Ecto neural progenitor cell (in vitro differentiated cells): Measurements from ENCODE around the gene TMEM266.
A peak's percentile ranks its signal among the peaks of the same experiment; 100 is the strongest.

Source experiments
- DNase-seq: peaks from one replicate; pipeline ENCODE4 v3.0.0-alpha.2; 2018; ENCODE audit warnings: low spot score

Gene TMEM266

GRCh38 chr15:76203346-76204108 is 143.7 kb downstream of the TMEM266 start:
- DNase-seq: peak; percentile 25

- DNase-seq: peak; percentile 30
Measured at GRCh38 chr15:76204109-76204845, 144.5 kb downstream of the TMEM266 start.

- peak; percentile 31 for DNase-seq
Measured at GRCh38 chr15:76204916-76205460, 145.2 kb downstream of the TMEM266 start.

- no peak for DNase-seq
Measured at GRCh38 chr15:76206325-76206976, 146.7 kb downstream of the TMEM266 start.

GRCh38 chr15:76208084-76208785 is 148.4 kb downstream of the TMEM266 start:
- no peak for DNase-seq

GRCh38 chr15:76208786-76209424 is 149.1 kb downstream of the TMEM266 start:
- DNase-seq: no peak

GRCh38 chr15:76209523-76209922 is 149.7 kb downstream of the TMEM266 start:
- no peak for DNase-seq

- DNase-seq: no peak
Measured at GRCh38 chr15:76209942-76210341, 150.2 kb downstream of the TMEM266 start.

- no peak for DNase-seq
Measured at GRCh38 chr15:76215634-76216033, 155.8 kb downstream of the TMEM266 start.

- no peak for DNase-seq
Measured at GRCh38 chr15:76217029-76217881, 157.5 kb downstream of the TMEM266 start.

- DNase-seq: no peak
Measured at GRCh38 chr15:76217882-76218217, 158.1 kb downstream of the TMEM266 start.

- DNase-seq: no peak
Measured at GRCh38 chr15:76221085-76221767, 161.4 kb downstream of the TMEM266 start.

- DNase-seq: no peak
Measured at GRCh38 chr15:76222159-76222558, 162.4 kb downstream of the TMEM266 start.

GRCh38 chr15:76223521-76223920 is 163.7 kb downstream of the TMEM266 start:
- DNase-seq: no peak

GRCh38 chr15:76229266-76229665 is 169.5 kb downstream of the TMEM266 start:
- no peak for DNase-seq

- no peak for DNase-seq
Measured at GRCh38 chr15:76233921-76234320, 174.1 kb downstream of the TMEM266 start.

GRCh38 chr15:76234337-76234889 is 174.6 kb downstream of the TMEM266 start:
- DNase-seq: no peak

GRCh38 chr15:76235186-76235826 is 175.5 kb downstream of the TMEM266 start:
- no peak for DNase-seq

- no peak for DNase-seq
Measured at GRCh38 chr15:76236350-76236749, 176.6 kb downstream of the TMEM266 start.
